ENCODE results near the gene ACP3. TPM values are rescaled to one million over a fixed set of nuclear protein-coding genes. Genes with fewer than 3 reads are reported as not detected.

ACP3 gene
- total RNA-seq, 2 donors from 2014 or later, result 1,778 to 14,359 TPM

- intact Hi-C loops (cut with DNase I), result no loop called here
- no peaks in the 10 kb centered on the region for H3K27me3 ChIP-seq (replicated peaks; ENCODE audit: insufficient read depth)
- H3K4me1 ChIP-seq (replicated peaks), result no peaks in the 10 kb centered on the region
- no peaks in the 10 kb centered on the region for H3K36me3 ChIP-seq
- no peaks in the 10 kb centered on the region for H3K9me3 ChIP-seq
- 91% methylated on average over 2 of the region's 2 CpGs for WGBS
- no peak for TF ChIP-seq POLR2AphosphoS5 (IDR thresholded peaks at IDR 0.05)
- TF ChIP-seq, protein P1, sequence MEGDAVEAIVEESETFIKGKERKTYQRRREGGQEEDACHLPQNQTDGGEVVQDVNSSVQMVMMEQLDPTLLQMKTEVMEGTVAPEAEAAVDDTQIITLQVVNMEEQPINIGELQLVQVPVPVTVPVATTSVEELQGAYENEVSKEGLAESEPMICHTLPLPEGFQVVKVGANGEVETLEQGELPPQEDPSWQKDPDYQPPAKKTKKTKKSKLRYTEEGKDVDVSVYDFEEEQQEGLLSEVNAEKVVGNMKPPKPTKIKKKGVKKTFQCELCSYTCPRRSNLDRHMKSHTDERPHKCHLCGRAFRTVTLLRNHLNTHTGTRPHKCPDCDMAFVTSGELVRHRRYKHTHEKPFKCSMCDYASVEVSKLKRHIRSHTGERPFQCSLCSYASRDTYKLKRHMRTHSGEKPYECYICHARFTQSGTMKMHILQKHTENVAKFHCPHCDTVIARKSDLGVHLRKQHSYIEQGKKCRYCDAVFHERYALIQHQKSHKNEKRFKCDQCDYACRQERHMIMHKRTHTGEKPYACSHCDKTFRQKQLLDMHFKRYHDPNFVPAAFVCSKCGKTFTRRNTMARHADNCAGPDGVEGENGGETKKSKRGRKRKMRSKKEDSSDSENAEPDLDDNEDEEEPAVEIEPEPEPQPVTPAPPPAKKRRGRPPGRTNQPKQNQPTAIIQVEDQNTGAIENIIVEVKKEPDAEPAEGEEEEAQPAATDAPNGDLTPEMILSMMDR (IDR thresholded peaks at IDR 0.05), result no peak
- no peak overlapping the region for H3K4me3 ChIP-seq
- H3K27ac ChIP-seq, result no peak overlapping the region
- no peak for DNase-seq (ENCODE audit: low spot score)
Measured at GRCh38 chr3:132378048-132378762, 61.0 kb downstream of the ACP3 start.

- TF ChIP-seq POLR2AphosphoS5 (IDR thresholded peaks at IDR 0.05) (no peak), POLR2A (IDR thresholded peaks at IDR 0.05) (no peak)
- TF ChIP-seq, protein P1 (IDR thresholded peaks at IDR 0.05), result no peak
- intact Hi-C loops (cut with DNase I), result no loop called here
- Histone ChIP-seq H3K4me3 (no peak overlapping the region), H3K4me1 (replicated peaks) (no peaks in the 10 kb centered on the region), H3K9me3 (no peaks in the 10 kb centered on the region), H3K27ac (no peak overlapping the region), H3K27me3 (replicated peaks; ENCODE audit: insufficient read depth) (no peaks in the 10 kb centered on the region), H3K36me3 (no peaks in the 10 kb centered on the region)
- DNase-seq (ENCODE audit: low spot score), result no peak
- WGBS, result 17% methylated on average over 2 of the region's 2 CpGs
Measured at GRCh38 chr3:132378846-132379245, 61.6 kb downstream of the ACP3 start.

DNA sequence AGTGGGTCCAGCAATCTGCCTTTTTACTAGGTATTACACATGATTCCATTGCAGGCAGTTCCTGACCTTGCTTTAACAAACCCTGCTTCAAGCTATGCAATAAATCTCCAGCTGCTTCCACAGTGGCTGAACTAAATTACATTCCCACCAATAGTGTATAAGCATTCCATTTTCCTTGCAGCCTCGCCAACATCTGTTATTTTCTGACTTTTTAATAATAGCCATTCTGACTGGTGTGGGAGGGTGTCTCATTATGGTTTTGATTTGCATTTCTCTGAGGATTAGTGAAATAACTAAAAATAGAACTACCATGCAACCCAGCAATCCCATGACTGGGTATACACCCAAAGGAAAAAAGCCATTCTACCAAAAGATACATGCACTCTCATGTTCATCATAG is 63.7 kb downstream of the ACP3 start:
- Histone ChIP-seq H3K4me3 (no peak overlapping the region), H3K27me3 (replicated peaks; ENCODE audit: insufficient read depth) (no peaks in the 10 kb centered on the region), H3K27ac (no peak overlapping the region), H3K36me3 (no peaks in the 10 kb centered on the region), H3K9me3 (no peaks in the 10 kb centered on the region), H3K4me1 (replicated peaks) (no peaks in the 10 kb centered on the region)
- 83% methylated on average over 1 of the region's 1 CpG for WGBS
- intact Hi-C loops (cut with DNase I), result no loop called here
- DNase-seq (ENCODE audit: low spot score), result no peak
- TF ChIP-seq, protein P1 (IDR thresholded peaks at IDR 0.05), result no peak

DNA sequence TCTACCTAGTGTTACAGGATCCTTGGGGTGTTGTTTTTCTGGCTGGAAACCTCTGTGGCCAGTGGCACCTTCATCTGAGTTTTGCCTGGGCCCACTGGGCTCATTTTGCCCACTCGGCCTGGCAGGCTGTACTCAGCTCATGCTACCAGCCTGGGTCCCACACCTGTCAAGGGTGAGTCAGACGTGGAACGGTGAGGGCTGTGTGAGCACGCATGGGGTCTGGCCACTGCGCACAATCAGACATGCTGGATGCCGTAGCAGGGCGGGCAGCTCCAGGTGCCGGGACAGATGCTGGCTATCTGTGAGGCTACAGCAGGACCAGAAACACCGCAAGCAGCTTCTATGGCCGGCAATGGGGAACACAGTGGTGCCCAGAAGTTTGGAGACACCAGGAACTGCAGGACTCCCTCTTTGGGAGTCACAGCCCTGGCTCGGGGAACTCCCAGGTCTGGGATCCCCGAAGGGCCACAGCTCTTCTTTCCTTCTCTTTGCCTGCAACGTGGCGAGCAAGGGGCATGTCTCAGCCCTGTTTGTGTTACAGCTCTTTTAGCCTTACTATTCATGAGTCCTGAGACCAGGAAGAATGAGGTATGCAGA is 64.2 kb downstream of the ACP3 start:
- DNase-seq (ENCODE audit: low spot score), result no peak
- no peaks in the 10 kb centered on the region for H3K36me3 ChIP-seq
- intact Hi-C loops (cut with DNase I), result no loop called here
- TF ChIP-seq, protein P1 (IDR thresholded peaks at IDR 0.05), result no peak
- no peak for TF ChIP-seq POLR2AphosphoS5 (IDR thresholded peaks at IDR 0.05)
- no peak for TF ChIP-seq POLR2A (IDR thresholded peaks at IDR 0.05)
- H3K27ac ChIP-seq, result no peak overlapping the region
- no peaks in the 10 kb centered on the region for H3K27me3 ChIP-seq (replicated peaks; ENCODE audit: insufficient read depth)
- no peaks in the 10 kb centered on the region for H3K4me1 ChIP-seq (replicated peaks)
- H3K4me3 ChIP-seq, result no peak overlapping the region
- no peaks in the 10 kb centered on the region for H3K9me3 ChIP-seq
- WGBS, result 91% methylated on average over 7 of the region's 14 CpGs

DNA sequence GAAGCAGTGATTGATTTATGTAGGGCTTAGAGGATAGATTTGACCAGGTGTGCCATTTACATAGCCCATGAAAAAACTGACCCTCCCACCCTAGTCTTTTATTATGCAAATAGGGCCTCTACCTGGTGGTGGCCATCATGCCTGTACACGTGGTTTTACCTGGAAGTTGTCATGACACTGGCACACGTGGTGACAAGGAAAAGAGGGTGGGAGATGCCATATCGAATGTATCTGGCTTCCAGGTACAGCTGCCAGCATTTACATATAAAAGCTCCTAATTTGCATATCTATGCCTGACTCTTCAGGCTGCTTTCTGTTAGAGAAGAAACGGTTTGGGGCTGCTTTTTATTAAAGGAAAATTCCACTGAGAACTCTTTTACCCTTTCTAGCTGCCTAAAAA is 65.1 kb downstream of the ACP3 start:
- DNase-seq (ENCODE audit: low spot score), result no peak
- Histone ChIP-seq H3K36me3 (no peaks in the 10 kb centered on the region), H3K27ac (no peak overlapping the region), H3K27me3 (replicated peaks; ENCODE audit: insufficient read depth) (no peaks in the 10 kb centered on the region), H3K4me1 (replicated peaks) (no peaks in the 10 kb centered on the region), H3K9me3 (no peaks in the 10 kb centered on the region), H3K4me3 (no peak overlapping the region)
- 52% methylated on average over 4 of the region's 4 CpGs for WGBS
- intact Hi-C loops (cut with DNase I), result no loop called here
- TF ChIP-seq, protein P1 (IDR thresholded peaks at IDR 0.05), result no peak
- TF ChIP-seq POLR2AphosphoS5 (IDR thresholded peaks at IDR 0.05) (no peak), POLR2A (IDR thresholded peaks at IDR 0.05) (no peak)
